CD14-positive monocyte (primary cell): ENCODE data around the gene PKD1L1. TPM values are rescaled to one million over a fixed set of nuclear protein-coding genes. Genes with fewer than 3 reads are reported as not detected.

Source experiments
- DNase-seq, 3 donors: peaks; one replicate each; pipeline ENCODE4 v3.0.0-alpha.2; 2011 to 2022
- H2AFZ ChIP-seq: 2 replicates; pipeline ENCODE4 v1.6.0; 2012; ENCODE audit warnings: mild to moderate bottlenecking, low read depth, low read length, inconsistent platforms; ENCODE audit not compliant: insufficient read depth, poor library complexity, severe bottlenecking
- H3K27ac ChIP-seq, 2 donors: 1 replicate in 1 of 2; 2 replicates in 1 of 2; pipeline ENCODE4 v1.5.1; 2012 to 2013; ENCODE audit warnings: low read length in 2 of 2, control low read depth in 1 of 2, inconsistent platforms in 1 of 2, low read depth in 1 of 2, mild to moderate bottlenecking in 1 of 2
- H3K27me3 ChIP-seq, 2 donors: one replicate each; pipeline versions ENCODE4 v1.6.0 to v1.6.1; 2011 to 2013; ENCODE audit warnings: low read length in 2 of 2; ENCODE audit not compliant: control insufficient read depth in 2 of 2, insufficient read depth in 2 of 2
- H3K36me3 ChIP-seq, 2 donors: replicated peaks in 1 of 2; 1 replicate in 1 of 2; 2 replicates in 1 of 2; pipeline versions ENCODE4 v1.5.1 to v1.6.1; 2012 to 2013; ENCODE audit warnings: low read length in 2 of 2, control low read depth in 1 of 2, inconsistent platforms in 1 of 2, mild to moderate bottlenecking in 1 of 2; ENCODE audit not compliant: insufficient read depth in 2 of 2, control insufficient read depth in 1 of 2
- H3K4me1 ChIP-seq, 2 donors: 1 replicate in 1 of 2; 2 replicates in 1 of 2; pipeline versions ENCODE4 v1.5.1 to v1.6.1; 2012 to 2013; ENCODE audit warnings: low read length in 2 of 2, control low read depth in 1 of 2, inconsistent platforms in 1 of 2, mild to moderate bottlenecking in 1 of 2, moderate library complexity in 1 of 2; ENCODE audit not compliant: insufficient read depth in 2 of 2, control insufficient read depth in 1 of 2
- H3K4me2 ChIP-seq: replicated peaks from 2 replicates; pipeline ENCODE3; 2012; ENCODE audit warnings: low read length, moderate library complexity, mild to moderate bottlenecking; ENCODE audit not compliant: poor library complexity, severe bottlenecking; ENCODE audit errors: extremely low read depth
- H3K4me3 ChIP-seq, 3 experiments: fragments of 200-600 bp in 1 of 3; sonication (generic) in 1 of 3; replicated peaks in 1 of 3; 1 replicate in 2 of 3; 2 replicates in 1 of 3; pipeline ENCODE4 v1.5.1; 2011 to 2013; ENCODE audit warnings: low read length in 3 of 3, mild to moderate bottlenecking in 3 of 3, control low read depth in 2 of 3, low read depth in 2 of 3, inconsistent platforms in 1 of 3, moderate library complexity in 1 of 3
- H3K79me2 ChIP-seq: 2 replicates; pipeline ENCODE4 v1.6.0; 2012; ENCODE audit warnings: mild to moderate bottlenecking, control low read depth, inconsistent platforms, low read length, moderate library complexity; ENCODE audit not compliant: insufficient read depth
- H3K9ac ChIP-seq: 2 replicates; pipeline ENCODE4 v1.6.0; 2017; ENCODE audit warnings: low read length, mild to moderate bottlenecking; ENCODE audit not compliant: insufficient read depth, poor library complexity, severe bottlenecking
- H3K9me3 ChIP-seq, 2 donors: replicated peaks in 1 of 2; 1 replicate in 1 of 2; 2 replicates in 1 of 2; pipeline versions ENCODE4 v1.5.1 to v1.6.1; 2012 to 2013; ENCODE audit warnings: low read length in 2 of 2, control low read depth in 1 of 2; ENCODE audit not compliant: control insufficient read depth in 1 of 2, insufficient read depth in 1 of 2
- H4K20me1 ChIP-seq: 2 replicates; pipeline ENCODE4 v1.6.0; 2012; ENCODE audit warnings: mild to moderate bottlenecking, low read length, control low read depth, moderate library complexity; ENCODE audit not compliant: insufficient read depth
- H3K27ac Mint-ChIP-seq, 7 donors: one replicate each; pipeline ENCODE4 v1.8.0; 2020; ENCODE audit warnings: mild to moderate bottlenecking in 7 of 7, mixed read lengths in 7 of 7, moderate library complexity in 6 of 7, inconsistent platforms in 2 of 7
- H3K27me3 Mint-ChIP-seq, 3 donors: one replicate each; pipeline ENCODE4 v1.8.0; 2021 to 2022; ENCODE audit warnings: low read depth in 3 of 3, mild to moderate bottlenecking in 3 of 3, mixed read lengths in 3 of 3, moderate library complexity in 3 of 3, inconsistent platforms in 1 of 3
- H3K36me3 Mint-ChIP-seq, 2 donors: one replicate each; pipeline ENCODE4 v1.8.0; 2020; ENCODE audit warnings: mixed read lengths in 2 of 2, inconsistent platforms in 1 of 2, mild to moderate bottlenecking in 1 of 2
- H3K4me1 Mint-ChIP-seq: one replicate; pipeline ENCODE4 v1.8.0; 2020; ENCODE audit warnings: mild to moderate bottlenecking, mixed read lengths
- H3K4me3 Mint-ChIP-seq, 2 donors: one replicate each; pipeline ENCODE4 v1.8.0; 2020; ENCODE audit warnings: mild to moderate bottlenecking in 2 of 2, mixed read lengths in 2 of 2, moderate library complexity in 1 of 2
- H3K9me3 Mint-ChIP-seq, 7 donors: one replicate each; pipeline ENCODE4 v1.8.0; 2020 to 2022; ENCODE audit warnings: mixed read lengths in 7 of 7, mild to moderate bottlenecking in 6 of 7, moderate library complexity in 6 of 7, inconsistent platforms in 2 of 7
- CTCF ChIP-seq: fragments of 200-600 bp; IDR thresholded peaks from one replicate; pipeline ENCODE4 v1.8.0; 2022; ENCODE audit warnings: antibody characterized with exemption, mild to moderate bottlenecking
- WGBS: methylation state at CpG from one replicate; pipeline ENCODE4 v1.1.5; 2013; ENCODE audit warnings: missing lambda C conversion rate; ENCODE audit not compliant: insufficient coverage; 5-methylcytosine and 5-hydroxymethylcytosine counted together
- intact Hi-C, 2 donors: fragments of 100-400 bp; cut with micrococcal nuclease; formaldehyde crosslinking; loops; one replicate each; pipeline versions ENCODE4 v1.15.0 to v1.15.1; 2023
- polyA plus RNA-seq, 3 donors: library from polyadenylated mRNA; depleted of rRNA in 1 of 3; unstranded in 2 of 3; stranded (reverse) in 1 of 3; fragments of 300-500 nt in 2 of 3; fragments of >200 nt in 1 of 3; fragmentation: Illumina TruSeq in 2 of 3; gene quantifications; 1 replicate in 2 of 3; 2 replicates in 1 of 3; pipeline ENCODE4 v1.2.3, GENCODE V29; 2012 to 2021

The PKD1L1 gene
- polyA plus RNA-seq, 3 donors = 0.19 TPM; not detected in 2

GRCh38 chr7:47890606-47891005, 57.7 kb downstream of the PKD1L1 start:
- H3K4me1 Mint-ChIP-seq = no peaks in the 10 kb centered on the region
- TF ChIP-seq CTCF = no peak
- H3K9me3 Mint-ChIP-seq = no peaks in the 10 kb centered on the region
- no peaks in the 10 kb centered on the region for H3K4me1 ChIP-seq
- no peak overlapping the region for H3K9ac ChIP-seq
- no peak overlapping the region for H3K4me2 ChIP-seq
- H3K4me3 Mint-ChIP-seq = no peak overlapping the region
- no peak for DNase-seq
- no peak overlapping the region for H3K27ac Mint-ChIP-seq
- no peaks in the 10 kb centered on the region for H3K27me3 ChIP-seq
- intact Hi-C loops = no loop called here
- no peaks in the 10 kb centered on the region for H3K79me2 ChIP-seq
- H2AFZ ChIP-seq = no peak overlapping the region
- no peaks in the 10 kb centered on the region for H3K36me3 ChIP-seq
- peaks cover 1 to 3% (median 2%) of the 10 kb centered on the region in 3 donors for H3K27me3 Mint-ChIP-seq
- H3K4me3 ChIP-seq = no peak overlapping the region
- no peak overlapping the region for H3K27ac ChIP-seq
- no peaks in the 10 kb centered on the region for H3K36me3 Mint-ChIP-seq
- H3K9me3 ChIP-seq = no peaks in the 10 kb centered on the region
- WGBS = 92% methylated on average over 7 of the region's 9 CpGs
- H4K20me1 ChIP-seq = no peaks in the 10 kb centered on the region

- no peaks in the 10 kb centered on the region for H4K20me1 ChIP-seq
- no peaks in the 10 kb centered on the region for H3K9me3 Mint-ChIP-seq
- no peaks in the 10 kb centered on the region for H3K9me3 ChIP-seq
- H3K4me2 ChIP-seq = no peak overlapping the region
- H3K4me3 ChIP-seq = no peak overlapping the region
- no peak overlapping the region for H2AFZ ChIP-seq
- WGBS = 91% methylated on average over 8 of the region's 8 CpGs
- no peak overlapping the region for H3K27ac ChIP-seq
- TF ChIP-seq CTCF = no peak
- H3K27ac Mint-ChIP-seq = no peak overlapping the region
- H3K9ac ChIP-seq = no peak overlapping the region
- no peak overlapping the region for H3K4me3 Mint-ChIP-seq
- no peaks in the 10 kb centered on the region for H3K4me1 ChIP-seq
- no peaks in the 10 kb centered on the region for H3K79me2 ChIP-seq
- intact Hi-C loops = no loop called here
- H3K36me3 ChIP-seq = no peaks in the 10 kb centered on the region
- no peaks in the 10 kb centered on the region for H3K4me1 Mint-ChIP-seq
- H3K36me3 Mint-ChIP-seq = no peaks in the 10 kb centered on the region
- no peaks in the 10 kb centered on the region for H3K27me3 ChIP-seq
- DNase-seq = no peak
- peaks cover 1 to 3% (median 2%) of the 10 kb centered on the region in 3 donors for H3K27me3 Mint-ChIP-seq
Measured at GRCh38 chr7:47890125-47890524, 58.1 kb downstream of the PKD1L1 start.
